Astrocyte of the spinal cord (primary cell): Measurements from ENCODE around the gene TFDP1.

Experiments used
- DNase-seq: peaks from one replicate; pipeline ENCODE4 v3.0.0; 2011; ENCODE audit warnings: low read depth, low spot score
- H3K4me3 ChIP-seq: 2 replicates; pipeline ENCODE4 v1.5.1; 2011; ENCODE audit warnings: low read depth, mild to moderate bottlenecking, low read length, moderate library complexity
- in situ Hi-C: cut with HindIII; loops from 2 replicates; pipeline ENCODE4 v1.10.0; 2017; ENCODE audit warnings: low sequenced_read_pairs
- TF ChIP-seq, protein P1 (sequence below): IDR thresholded peaks from 2 replicates; pipeline ENCODE4 v1.5.1; 2012; ENCODE audit warnings: low read depth, mild to moderate bottlenecking, low read length, inconsistent platforms

TFDP1 gene

DNA sequence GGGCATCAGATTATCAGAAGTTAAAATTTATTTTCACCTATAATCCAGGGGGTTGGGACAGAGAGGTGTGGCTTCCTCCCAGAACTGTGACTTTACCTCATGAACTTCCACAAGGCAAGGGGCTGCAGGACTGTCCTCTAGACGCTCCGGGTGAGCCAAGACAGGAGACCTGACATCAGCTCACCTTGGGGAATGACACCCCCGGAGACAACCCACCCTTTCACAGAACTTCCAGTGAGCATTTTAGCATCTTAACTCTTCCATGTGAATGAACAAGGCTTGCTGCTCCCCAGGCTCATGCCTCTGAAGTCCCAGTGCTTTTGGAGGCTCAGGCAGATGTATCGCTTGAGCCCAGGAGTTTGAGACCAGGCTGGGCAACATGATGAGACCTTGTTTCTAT, 29.4 kb upstream of the TFDP1 start:
- in situ Hi-C loops, result no loop called here
- H3K4me3 ChIP-seq, result no peak overlapping the region
- no peak for DNase-seq
- TF ChIP-seq, protein P1, sequence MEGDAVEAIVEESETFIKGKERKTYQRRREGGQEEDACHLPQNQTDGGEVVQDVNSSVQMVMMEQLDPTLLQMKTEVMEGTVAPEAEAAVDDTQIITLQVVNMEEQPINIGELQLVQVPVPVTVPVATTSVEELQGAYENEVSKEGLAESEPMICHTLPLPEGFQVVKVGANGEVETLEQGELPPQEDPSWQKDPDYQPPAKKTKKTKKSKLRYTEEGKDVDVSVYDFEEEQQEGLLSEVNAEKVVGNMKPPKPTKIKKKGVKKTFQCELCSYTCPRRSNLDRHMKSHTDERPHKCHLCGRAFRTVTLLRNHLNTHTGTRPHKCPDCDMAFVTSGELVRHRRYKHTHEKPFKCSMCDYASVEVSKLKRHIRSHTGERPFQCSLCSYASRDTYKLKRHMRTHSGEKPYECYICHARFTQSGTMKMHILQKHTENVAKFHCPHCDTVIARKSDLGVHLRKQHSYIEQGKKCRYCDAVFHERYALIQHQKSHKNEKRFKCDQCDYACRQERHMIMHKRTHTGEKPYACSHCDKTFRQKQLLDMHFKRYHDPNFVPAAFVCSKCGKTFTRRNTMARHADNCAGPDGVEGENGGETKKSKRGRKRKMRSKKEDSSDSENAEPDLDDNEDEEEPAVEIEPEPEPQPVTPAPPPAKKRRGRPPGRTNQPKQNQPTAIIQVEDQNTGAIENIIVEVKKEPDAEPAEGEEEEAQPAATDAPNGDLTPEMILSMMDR, result no peak

- in situ Hi-C loops, result no loop called here
- no peak overlapping the region for H3K4me3 ChIP-seq
Measured at GRCh38 chr13:113557013-113557412, 27.5 kb upstream of the TFDP1 start.

GRCh38 chr13:113558461-113558860, 26.1 kb upstream of the TFDP1 start:
- no peak overlapping the region for H3K4me3 ChIP-seq
- TF ChIP-seq, protein P1, result no peak
- no peak for DNase-seq
- in situ Hi-C loops, result no loop called here

More at GRCh38 chr13:113557013-113557412, 27.5 kb upstream of the TFDP1 start:
- TF ChIP-seq, protein P1, result no peak
- DNase-seq, result no peak

DNA sequence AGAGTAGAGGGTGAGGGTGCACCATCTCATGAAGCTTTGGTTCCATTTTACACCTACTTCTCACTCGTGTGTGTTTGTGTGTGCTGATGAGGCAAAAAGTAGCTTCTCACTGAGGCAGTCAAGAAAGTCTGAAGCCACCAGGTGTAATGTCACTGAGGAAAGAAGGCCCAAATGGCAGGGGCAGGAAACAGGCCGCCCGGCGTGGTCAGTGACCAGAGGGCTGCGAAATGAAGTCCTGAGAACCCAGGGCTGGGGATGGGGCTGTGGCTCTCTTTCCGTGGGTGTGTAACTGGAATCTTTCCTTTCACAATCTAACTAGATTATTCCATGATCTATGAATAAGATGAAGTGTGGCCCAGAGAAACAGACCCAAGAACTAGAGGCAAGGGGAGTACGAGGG, 25.5 kb upstream of the TFDP1 start:
- in situ Hi-C loops, result no loop called here
- DNase-seq, result no peak
- TF ChIP-seq, protein P1, result no peak
- no peak overlapping the region for H3K4me3 ChIP-seq

DNA sequence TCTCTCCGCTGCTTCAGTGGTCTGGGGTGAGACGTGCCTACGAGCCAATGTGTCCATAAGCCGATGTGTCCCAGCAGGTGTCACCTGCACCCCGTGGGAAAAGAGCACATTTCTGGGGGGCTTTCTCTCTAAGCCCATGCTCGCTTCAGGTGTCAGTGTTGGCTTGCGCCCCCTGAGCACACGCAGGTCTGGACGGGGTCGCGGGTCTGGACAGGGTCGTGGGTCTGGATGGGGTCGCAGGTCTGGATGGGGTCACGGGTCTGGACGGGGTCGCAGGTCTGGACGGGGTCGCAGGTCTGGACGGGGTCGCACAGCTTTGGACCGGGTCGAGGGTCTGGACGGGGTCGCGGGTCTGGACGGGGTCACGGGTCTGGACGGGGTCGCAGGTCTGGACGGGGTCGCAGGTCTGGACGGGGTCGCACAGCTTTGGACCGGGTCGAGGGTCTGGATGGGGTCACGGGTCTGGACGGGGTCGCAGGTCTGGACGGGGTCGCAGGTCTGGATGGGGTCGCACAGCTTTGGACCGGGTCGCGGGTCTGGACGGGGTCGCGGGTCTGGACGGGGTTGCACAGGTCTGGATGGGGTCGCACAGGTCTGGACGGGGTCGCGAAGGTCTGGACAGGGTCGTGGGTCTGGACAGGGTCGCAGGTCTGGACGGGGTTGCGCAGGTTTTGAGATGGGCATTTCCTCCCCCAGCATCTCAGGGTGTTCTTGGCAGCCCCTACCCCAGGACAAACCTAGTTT, 24.5 kb upstream of the TFDP1 start:
- no peak for DNase-seq
- in situ Hi-C loops, result no loop called here
- no peak overlapping the region for H3K4me3 ChIP-seq
- TF ChIP-seq, protein P1, result no peak

DNA sequence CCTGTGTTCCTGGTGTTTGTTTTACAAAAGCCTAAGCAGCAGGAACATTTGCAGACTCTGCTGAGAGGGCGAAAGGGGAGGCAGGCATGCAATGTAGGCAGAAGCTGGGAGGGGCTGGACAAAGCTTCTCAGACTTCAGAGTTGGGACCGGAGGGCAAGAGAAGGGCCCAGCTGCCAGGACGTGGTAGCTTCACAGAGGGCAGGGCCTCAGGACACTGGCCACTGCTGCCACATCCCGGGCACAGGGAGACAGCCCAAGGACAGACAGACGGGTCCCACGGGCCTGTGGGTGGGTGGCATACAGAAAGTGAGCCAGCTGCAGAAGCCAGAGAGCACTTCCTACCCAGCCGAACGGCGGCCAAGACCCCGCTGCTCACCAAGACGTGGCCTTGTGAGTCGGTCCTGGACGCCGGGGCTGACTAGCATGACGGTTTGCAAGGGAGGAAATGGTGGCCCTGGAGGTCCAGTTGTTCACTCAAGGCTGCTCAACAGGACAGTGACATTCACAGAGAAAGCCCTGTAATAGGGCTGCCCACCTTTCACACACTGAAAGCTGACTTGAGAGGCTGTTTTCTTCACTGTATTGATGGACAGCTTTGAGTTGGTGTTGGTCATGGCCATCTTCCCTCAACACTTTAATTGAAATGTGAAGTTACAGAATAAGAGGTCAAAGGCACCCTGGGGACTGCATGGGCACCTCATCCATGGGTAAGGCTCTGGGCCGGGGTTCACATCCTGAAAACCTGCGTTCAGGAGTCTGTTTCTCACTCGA, 23.7 kb upstream of the TFDP1 start:
- H3K4me3 ChIP-seq, result no peak overlapping the region
- in situ Hi-C loops, result no loop called here
- DNase-seq, result no peak

More for the DNA sequence above, 23.7 kb upstream of the TFDP1 start:
- TF ChIP-seq, protein P1, result no peak
